Ecto neural progenitor cell (in vitro differentiated cells): ENCODE measurements around the gene SMTNL1.
A peak's percentile ranks its signal among the peaks of the same experiment; 100 is the strongest.

Experiments used
- DNase-seq: peaks from one replicate; pipeline ENCODE4 v3.0.0-alpha.2; 2018; ENCODE audit warnings: low spot score

Gene SMTNL1

DNA sequence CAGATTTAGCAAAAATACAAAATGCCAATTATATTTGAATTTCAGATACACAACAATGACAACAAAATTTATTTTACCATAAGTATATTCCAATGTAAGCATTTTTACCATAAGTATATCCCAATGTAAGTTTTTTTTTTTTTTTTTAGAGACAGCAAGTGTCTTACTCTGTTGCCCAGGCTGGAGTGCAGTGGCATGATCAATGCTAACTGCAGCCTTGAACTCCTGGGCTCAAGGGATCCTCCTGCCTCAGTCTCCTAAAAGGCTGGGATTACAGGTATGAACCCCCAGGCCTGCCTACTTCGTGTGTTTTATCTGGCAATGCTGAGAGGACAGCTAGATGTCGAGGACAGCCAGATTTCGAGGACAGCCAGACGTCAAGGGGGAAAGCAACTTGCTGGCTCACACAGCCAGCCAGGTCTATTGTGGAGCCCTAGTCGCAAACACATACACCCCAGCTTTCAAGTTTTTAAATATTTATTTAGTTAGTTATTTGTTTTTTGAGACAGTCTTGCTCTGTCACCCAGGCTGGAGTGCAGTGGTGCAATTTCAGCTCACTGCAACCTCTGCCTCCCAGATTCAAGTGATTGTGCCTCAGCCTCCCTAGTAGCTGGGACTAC, 59.0 kb downstream of the SMTNL1 start:
- DNase-seq = no peak

DNA sequence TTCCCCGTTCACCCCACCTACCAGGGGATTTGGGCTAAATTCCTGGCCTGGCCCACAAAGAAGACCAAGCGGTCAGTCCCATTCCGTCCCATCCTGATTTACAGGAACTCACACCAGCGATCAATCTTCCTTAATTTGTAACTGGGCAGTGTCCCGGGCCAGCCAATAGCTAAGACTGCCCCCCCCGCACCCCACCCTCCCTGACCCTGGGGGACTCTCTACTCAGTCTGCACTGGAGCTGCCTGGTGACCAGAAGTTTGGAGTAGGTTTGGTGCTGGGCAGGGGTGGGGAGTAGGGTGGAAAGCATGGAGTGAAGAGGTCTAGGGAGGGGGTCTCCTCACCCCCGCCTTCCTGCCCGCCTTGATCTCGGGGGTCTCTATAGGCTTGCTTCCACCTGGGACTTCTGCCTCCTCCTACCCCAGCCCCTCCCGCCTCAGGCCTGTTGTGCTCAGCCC, 60.1 kb downstream of the SMTNL1 start, which contains the start of gene SERPING1:
SERPING1 (plus strand) TSS at position 225 of the 455 bp plus-strand sequence. CDS start 586 bp downstream, outside the sequence.
- DNase-seq = no peak

DNA sequence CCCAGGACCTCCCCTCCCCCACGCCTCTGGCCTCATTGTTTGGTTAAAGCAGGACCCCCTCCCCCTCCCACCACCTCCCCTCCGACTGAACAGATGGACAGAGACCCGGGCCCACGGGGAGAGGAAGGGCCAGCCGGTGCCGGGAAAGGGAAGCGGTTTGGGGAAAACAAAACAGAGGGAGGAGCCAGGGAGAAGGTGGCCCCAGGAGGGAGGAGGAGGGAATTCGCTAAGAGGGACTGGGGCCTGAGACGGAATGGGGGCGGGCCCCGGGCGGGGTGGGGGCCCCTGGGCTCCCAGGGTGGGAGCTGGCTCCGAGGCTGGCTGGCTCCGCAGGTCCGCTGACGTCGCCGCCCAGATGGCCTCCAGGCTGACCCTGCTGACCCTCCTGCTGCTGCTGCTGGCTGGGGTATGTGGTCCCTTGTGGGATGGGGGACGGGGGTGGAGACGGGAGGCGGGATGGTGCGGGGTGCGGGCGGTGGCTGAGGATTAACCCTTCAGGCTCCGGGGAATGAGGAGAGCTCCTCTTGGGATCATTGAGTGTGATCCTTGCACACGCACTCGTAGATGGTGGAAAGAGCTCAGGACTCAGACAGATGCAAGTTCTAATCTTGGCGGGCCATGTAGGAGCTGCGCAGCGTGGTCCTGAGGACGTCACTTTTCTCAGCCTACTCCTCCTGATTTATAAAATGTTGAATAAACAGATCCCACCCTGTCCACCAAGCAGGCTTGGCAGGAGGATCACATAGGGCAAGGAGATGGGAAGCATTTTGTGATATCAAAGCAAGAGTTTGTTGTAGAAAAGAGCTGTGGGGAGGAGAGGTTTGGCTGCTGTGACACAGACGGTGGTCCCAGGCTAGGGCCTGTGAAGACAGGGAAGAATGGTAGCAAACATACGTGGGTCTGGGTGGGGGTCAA, 60.8 kb downstream of the SMTNL1 start:
- peak; percentile 97 for DNase-seq

DNA sequence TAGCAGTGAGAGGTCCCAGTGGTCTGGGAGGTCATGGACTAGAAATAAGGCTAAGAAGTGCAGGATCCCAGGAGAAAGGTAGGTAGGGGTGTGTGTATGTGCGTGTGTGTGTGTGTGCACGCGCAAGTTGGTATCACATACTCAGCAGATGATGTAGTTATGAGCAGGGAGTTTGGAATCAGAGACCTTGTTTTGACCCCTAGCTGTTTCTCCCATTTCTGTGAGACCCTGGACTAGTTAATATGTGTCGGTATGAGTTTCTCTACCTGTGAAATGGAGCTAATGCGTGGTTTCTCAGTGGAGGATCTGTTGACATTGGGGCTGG, 61.4 kb downstream of the SMTNL1 start:
- DNase-seq = no peak

DNA sequence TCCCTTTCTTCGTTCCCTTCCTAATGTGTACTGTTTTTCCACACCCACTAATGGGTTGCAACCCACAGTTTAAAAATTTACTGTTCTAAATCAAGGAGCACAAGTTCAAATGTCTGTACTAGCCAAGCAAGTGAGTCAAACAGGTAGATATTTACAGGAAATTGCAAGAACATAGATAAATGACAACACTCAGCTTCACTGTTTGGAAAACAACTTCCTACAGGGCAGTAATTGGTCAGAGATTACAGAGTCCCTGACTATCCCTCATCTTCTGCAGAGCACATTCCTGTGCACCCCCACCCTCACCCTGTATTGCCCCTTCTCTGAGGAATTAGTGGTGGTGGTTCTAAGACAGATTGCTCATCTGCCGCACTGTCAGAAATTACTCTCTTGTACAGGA, 62.0 kb downstream of the SMTNL1 start:
- no peak for DNase-seq
